ENCODE results near the gene ZNRF3.
A peak's percentile ranks its signal among the peaks of the same experiment; 100 is the strongest.
"Not testable (repeated sequence)": the region's sequence is repeated elsewhere in the genome, so short reads cannot be mapped to it uniquely, and the experiment has no call there.

The ZNRF3 gene

GRCh38 chr22:29016067-29016938, 132.9 kb downstream of the ZNRF3 start:
- no peak for DNase-seq

- DNase-seq, result no peak
Observed at GRCh38 chr22:29018293-29019189, 135.2 kb downstream of the ZNRF3 start.

- no peak for DNase-seq
Observed at GRCh38 chr22:29022101-29022817, 138.9 kb downstream of the ZNRF3 start.

- no peak for DNase-seq
Observed at GRCh38 chr22:29023172-29023796, 139.9 kb downstream of the ZNRF3 start.

- DNase-seq, result no peak
Observed at GRCh38 chr22:29026579-29026978, 143.2 kb downstream of the ZNRF3 start.

GRCh38 chr22:29028468-29028867, 145.1 kb downstream of the ZNRF3 start:
- no peak for DNase-seq

GRCh38 chr22:29029202-29030000, 146.0 kb downstream of the ZNRF3 start:
- no peak for DNase-seq

GRCh38 chr22:29030016-29030617, 146.7 kb downstream of the ZNRF3 start:
- DNase-seq, result no peak

- DNase-seq, result no peak
Observed at GRCh38 chr22:29030618-29031226, 147.3 kb downstream of the ZNRF3 start.

- DNase-seq, result no peak
Observed at GRCh38 chr22:29031227-29032011, 148.0 kb downstream of the ZNRF3 start.

- no peak for DNase-seq
Observed at GRCh38 chr22:29032014-29032475, 148.7 kb downstream of the ZNRF3 start.

GRCh38 chr22:29032584-29032983, 149.2 kb downstream of the ZNRF3 start:
- DNase-seq, result no peak

GRCh38 chr22:29037340-29037932, 154.1 kb downstream of the ZNRF3 start:
- no peak for DNase-seq

- no peak for DNase-seq
Observed at GRCh38 chr22:29039148-29039547, 155.8 kb downstream of the ZNRF3 start.

GRCh38 chr22:29039684-29040083, 156.3 kb downstream of the ZNRF3 start:
- DNase-seq, result not testable (repeated sequence)

GRCh38 chr22:29040385-29041275, 157.3 kb downstream of the ZNRF3 start:
- DNase-seq, result peak; percentile 10

- DNase-seq, result no peak
Observed at GRCh38 chr22:29041408-29041807, 158.0 kb downstream of the ZNRF3 start.

GRCh38 chr22:29043906-29044575, 160.7 kb downstream of the ZNRF3 start:
- no peak for DNase-seq

Measured in NK-92 treated with Interleukin-12 subunit alpha and Interleukin-12 subunit beta, amount 100 ng/mL, for 24 hours (cell line).